ENCODE data around the gene KRT1.

KRT1 gene

DNA sequence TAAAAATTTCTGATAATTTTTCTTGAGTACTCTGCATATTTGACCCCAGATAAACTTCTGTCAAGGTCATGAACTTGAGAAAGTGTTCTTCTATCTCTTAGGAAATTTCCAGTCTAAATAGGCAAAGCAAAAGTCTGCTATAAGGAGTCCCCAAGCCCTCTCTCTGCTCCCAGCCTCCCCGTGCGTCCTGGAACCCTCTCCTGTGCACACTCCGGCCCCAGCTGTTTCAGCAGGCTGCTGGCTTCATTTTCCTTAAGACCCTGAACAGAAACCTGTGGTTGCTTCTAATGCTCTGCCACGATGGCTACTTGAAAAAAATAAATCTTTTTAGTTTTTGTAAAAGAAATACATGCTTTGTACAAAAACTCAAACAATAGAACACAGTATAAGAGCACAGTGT is 42.9 kb downstream of the KRT1 start:
- peaks cover 5% of the 10 kb centered on the region for H3K36me3 Mint-ChIP-seq
- no peak overlapping the region for H3K27ac Mint-ChIP-seq
- peaks cover 50% of the 10 kb centered on the region for H3K4me1 Mint-ChIP-seq
- H3K4me3 Mint-ChIP-seq: no peak overlapping the region
- CTCF ChIA-PET: no interaction called here
- DNase-seq: no peak
- H3K27me3 Mint-ChIP-seq: peaks cover 8% of the 10 kb centered on the region
- H3K9me3 Mint-ChIP-seq: peaks cover 1% of the 10 kb centered on the region

DNA sequence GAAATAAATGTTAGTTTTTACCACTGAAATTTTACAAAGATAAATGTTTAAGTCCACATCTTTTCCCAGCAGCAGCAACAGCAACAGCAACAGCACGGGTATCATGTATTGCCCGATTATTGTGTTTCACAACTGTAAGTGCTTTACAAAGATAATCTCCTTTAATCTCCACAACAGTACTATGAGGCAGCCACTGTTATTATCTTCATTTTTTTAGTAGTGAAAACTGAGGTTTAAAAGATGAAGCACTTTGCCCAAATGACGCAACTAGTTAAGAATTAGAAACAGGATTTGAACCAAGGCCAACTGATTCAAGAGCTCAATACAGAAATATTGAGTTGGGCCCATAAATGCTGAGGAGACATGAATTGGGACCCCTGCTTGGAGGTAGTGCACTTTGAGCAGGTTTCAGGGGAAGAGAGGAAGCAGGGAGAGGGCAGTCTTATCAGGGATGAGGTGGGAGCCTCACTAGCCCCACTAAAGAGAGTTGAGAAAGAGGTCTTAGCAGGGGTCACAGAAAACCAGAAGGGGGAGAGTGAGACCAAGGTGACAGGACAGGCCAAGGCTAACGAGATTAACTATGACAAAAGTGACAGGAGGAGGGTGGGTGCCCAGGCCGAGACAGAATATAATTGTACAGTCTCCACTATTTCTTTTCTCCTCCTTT is 43.5 kb downstream of the KRT1 start:
- no peak for DNase-seq
- CTCF ChIA-PET: no interaction called here
- peaks cover 8% of the 10 kb centered on the region for H3K27me3 Mint-ChIP-seq
- peaks cover 1% of the 10 kb centered on the region for H3K36me3 Mint-ChIP-seq
- H3K4me3 Mint-ChIP-seq: no peak overlapping the region
- peaks cover 50% of the 10 kb centered on the region for H3K4me1 Mint-ChIP-seq
- H3K27ac Mint-ChIP-seq: no peak overlapping the region
- H3K9me3 Mint-ChIP-seq: peaks cover 1% of the 10 kb centered on the region

DNA sequence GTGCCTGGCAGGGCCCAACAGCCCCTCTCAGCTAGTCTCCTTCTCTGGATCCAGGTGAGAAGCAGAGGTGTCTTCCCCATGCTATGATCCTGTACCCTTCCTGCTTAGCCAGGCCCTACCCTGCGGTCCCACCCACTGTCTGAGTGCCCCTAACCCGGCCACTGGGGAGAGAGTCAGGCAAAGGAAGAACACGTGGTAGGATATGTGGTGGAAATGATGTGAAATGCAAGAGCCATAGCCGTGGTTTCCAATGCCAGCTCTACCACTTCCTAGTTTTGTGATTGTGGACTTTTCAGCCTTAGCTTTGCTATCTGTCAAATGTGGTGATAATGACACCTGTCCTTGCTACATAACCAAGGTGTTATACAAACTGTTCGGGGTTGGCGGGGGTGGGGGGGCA is 44.0 kb downstream of the KRT1 start:
- H3K4me3 Mint-ChIP-seq: no peak overlapping the region
- peaks cover 8% of the 10 kb centered on the region for H3K27me3 Mint-ChIP-seq
- peaks cover 1% of the 10 kb centered on the region for H3K9me3 Mint-ChIP-seq
- H3K4me1 Mint-ChIP-seq: peaks cover 50% of the 10 kb centered on the region
- H3K36me3 Mint-ChIP-seq: peaks cover 1% of the 10 kb centered on the region
- CTCF ChIA-PET: no interaction called here
- no peak overlapping the region for H3K27ac Mint-ChIP-seq
- peak; percentile 21 for DNase-seq

DNA sequence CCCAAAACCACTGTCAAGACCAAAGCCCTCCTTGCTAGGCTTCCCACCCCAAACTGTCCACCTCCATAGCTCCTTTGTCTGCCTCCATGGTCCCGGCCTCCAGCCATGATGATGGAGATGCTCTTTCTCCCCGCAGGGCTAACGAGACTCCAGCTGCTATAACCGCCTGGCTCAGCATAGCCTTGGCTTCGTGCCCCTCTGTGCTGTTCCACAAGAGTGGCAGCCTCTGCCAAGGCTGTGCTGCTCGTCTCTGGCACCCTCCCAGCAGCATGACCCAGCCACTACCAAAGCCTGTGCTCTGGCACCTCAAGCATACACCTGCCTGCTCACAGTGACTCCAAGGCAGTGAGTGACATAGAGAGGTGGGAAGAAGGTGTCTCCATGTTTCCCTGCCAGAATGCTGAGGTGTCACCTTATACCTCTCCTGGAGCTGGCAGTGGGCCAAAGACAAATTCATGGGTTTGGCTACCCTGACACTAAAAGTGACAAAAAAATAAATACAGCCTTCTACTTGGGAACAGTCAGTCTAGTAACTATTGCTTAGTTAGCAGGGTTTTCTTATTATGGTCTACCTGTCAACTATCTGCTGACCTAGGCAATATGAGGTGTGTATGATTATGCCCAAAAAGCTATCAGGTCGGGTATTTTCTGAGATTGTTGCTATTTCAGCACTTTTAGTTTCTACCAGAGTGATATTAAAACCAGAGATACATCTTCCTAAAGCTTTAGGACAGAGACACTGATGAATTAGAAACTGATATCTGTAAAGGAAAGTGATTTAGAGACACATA is 45.7 kb downstream of the KRT1 start:
- H3K36me3 Mint-ChIP-seq: peaks cover 1% of the 10 kb centered on the region
- CTCF ChIA-PET: interaction anchor here (1.2 kb wide), 1 partner anchor 9 kb away, joined by 3 read pairs; no protein-coding TSS in a partner anchor
- H3K27ac Mint-ChIP-seq: peak overlapping the region; percentile 77
- H3K9me3 Mint-ChIP-seq: peaks cover 1% of the 10 kb centered on the region
- DNase-seq: peak; percentile 12
- peaks cover 8% of the 10 kb centered on the region for H3K27me3 Mint-ChIP-seq
- peaks cover 63% of the 10 kb centered on the region for H3K4me1 Mint-ChIP-seq
- no peak overlapping the region for H3K4me3 Mint-ChIP-seq

- Mint-ChIP-seq H3K4me3 (no peak overlapping the region), H3K27ac (peak overlapping the region; percentile 83), H3K27me3 (peaks cover 8% of the 10 kb centered on the region), H3K4me1 (peaks cover 66% of the 10 kb centered on the region), H3K36me3 (peaks cover 1% of the 10 kb centered on the region), H3K9me3 (peaks cover 1% of the 10 kb centered on the region)
- DNase-seq: peak; percentile 71
- CTCF ChIA-PET: interaction anchor here (0.8 to 1.2 kb wide), 3 partner anchors 8 to 23 kb away, joined by 3 to 6 read pairs (median 3); no protein-coding TSS in a partner anchor
These were observed 46.8 kb downstream of the KRT1 start for GRCh38 chr12:52633383-52633782.

DNA sequence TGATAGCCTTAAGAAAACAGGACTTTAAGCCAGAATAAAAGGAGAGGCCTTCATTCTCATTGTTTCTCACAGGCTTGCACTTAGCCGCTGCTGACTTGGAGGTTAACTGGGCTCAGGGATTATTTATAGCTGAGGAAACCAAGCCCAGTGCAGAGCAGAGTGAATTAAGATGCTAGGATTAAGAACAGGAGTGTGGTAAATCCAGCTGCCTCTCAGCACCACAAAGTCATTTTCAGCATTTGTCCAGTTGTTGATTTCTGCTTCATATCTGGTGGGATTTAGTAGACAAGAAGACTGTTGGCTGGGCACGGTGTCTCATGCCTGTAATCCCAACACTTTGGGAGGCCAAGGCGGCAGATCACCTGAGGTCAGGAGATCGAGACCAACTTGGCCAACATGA is 47.6 kb downstream of the KRT1 start:
- no peak overlapping the region for H3K4me3 Mint-ChIP-seq

GRCh38 chr12:52631676-52632459 is 48.3 kb downstream of the KRT1 start:
- Mint-ChIP-seq H3K4me1 (peaks cover 75% of the 10 kb centered on the region), H3K27me3 (peaks cover 6% of the 10 kb centered on the region)

More for the DNA sequence above, 47.6 kb downstream of the KRT1 start:
- no peak for DNase-seq
- Mint-ChIP-seq H3K9me3 (peaks cover 1% of the 10 kb centered on the region), H3K27ac (no peak overlapping the region), H3K36me3 (peaks cover 1% of the 10 kb centered on the region), H3K4me1 (peaks cover 68% of the 10 kb centered on the region), H3K27me3 (peaks cover 8% of the 10 kb centered on the region)
- CTCF ChIA-PET: interaction anchor here (1.2 to 1.5 kb wide), 2 partner anchors 9 to 238 kb away, joined by 3 to 6 read pairs; no protein-coding TSS in a partner anchor

GRCh38 chr12:52631264-52631663 is 48.9 kb downstream of the KRT1 start:
- Mint-ChIP-seq H3K4me1 (peaks cover 75% of the 10 kb centered on the region), H3K4me3 (no peak overlapping the region), H3K9me3 (peaks cover 1% of the 10 kb centered on the region), H3K27ac (no peak overlapping the region), H3K36me3 (peaks cover 1% of the 10 kb centered on the region), H3K27me3 (peaks cover 4% of the 10 kb centered on the region)
- CTCF ChIA-PET: no interaction called here
- peak; percentile 14 for DNase-seq

More at GRCh38 chr12:52631676-52632459, 48.3 kb downstream of the KRT1 start:
- H3K4me3 Mint-ChIP-seq: no peak overlapping the region
- H3K27ac Mint-ChIP-seq: peak overlapping the region; percentile 58
- DNase-seq: peak; percentile 15
- CTCF ChIA-PET: interaction anchor here (1.5 kb wide), 1 partner anchor 239 kb away, joined by 3 read pairs; no protein-coding TSS in a partner anchor
- peaks cover 1% of the 10 kb centered on the region for H3K9me3 Mint-ChIP-seq
- H3K36me3 Mint-ChIP-seq: peaks cover 1% of the 10 kb centered on the region

GRCh38 chr12:52630599-52631200 is 49.5 kb downstream of the KRT1 start:
- Mint-ChIP-seq H3K9me3 (peaks cover 1% of the 10 kb centered on the region), H3K27ac (peak overlapping the region; percentile 49), H3K4me3 (peak overlapping the region; percentile 59), H3K27me3 (peaks cover 4% of the 10 kb centered on the region), H3K4me1 (peaks cover 73% of the 10 kb centered on the region), H3K36me3 (peaks cover 1% of the 10 kb centered on the region)
- DNase-seq: peak; percentile 23
- CTCF ChIA-PET: interaction anchor here (1.2 kb wide), 1 partner anchor 249 kb away, joined by 3 read pairs; no protein-coding TSS in a partner anchor

DNA sequence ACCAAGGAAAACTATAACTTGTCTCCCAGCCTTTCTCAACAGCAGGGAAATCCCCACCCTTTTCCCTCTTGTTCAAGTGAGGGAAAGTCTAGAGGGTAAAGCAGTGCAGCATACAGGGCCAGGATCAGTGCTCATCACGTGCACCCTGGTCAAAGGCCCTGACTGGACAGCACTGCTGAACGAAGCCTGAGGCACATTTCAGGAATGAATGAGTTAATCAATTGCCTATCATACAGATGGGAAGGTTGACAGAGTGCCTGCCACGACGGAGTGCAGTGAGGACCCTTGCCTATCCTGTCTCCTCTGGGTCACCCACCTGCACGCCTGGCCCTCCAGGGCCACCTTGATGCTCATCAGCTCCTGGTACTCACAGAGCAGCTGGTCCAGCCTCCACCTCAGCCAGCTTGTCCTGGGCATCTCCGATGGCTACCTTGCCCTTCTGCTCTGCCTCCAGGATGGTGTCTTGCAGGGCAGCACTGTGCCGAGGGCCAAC is 50.2 kb downstream of the KRT1 start:
- peaks cover 4% of the 10 kb centered on the region for H3K27me3 Mint-ChIP-seq
- peaks cover 1% of the 10 kb centered on the region for H3K36me3 Mint-ChIP-seq
- H3K4me1 Mint-ChIP-seq: peaks cover 71% of the 10 kb centered on the region
- peak overlapping the region; percentile 59 for H3K4me3 Mint-ChIP-seq
- H3K27ac Mint-ChIP-seq: peak overlapping the region; percentile 49
- peaks cover 1% of the 10 kb centered on the region for H3K9me3 Mint-ChIP-seq
- peak; percentile 15 for DNase-seq
- CTCF ChIA-PET: interaction anchor here (1.2 kb wide), 1 partner anchor 250 kb away, joined by 3 read pairs; no protein-coding TSS in a partner anchor

DNA sequence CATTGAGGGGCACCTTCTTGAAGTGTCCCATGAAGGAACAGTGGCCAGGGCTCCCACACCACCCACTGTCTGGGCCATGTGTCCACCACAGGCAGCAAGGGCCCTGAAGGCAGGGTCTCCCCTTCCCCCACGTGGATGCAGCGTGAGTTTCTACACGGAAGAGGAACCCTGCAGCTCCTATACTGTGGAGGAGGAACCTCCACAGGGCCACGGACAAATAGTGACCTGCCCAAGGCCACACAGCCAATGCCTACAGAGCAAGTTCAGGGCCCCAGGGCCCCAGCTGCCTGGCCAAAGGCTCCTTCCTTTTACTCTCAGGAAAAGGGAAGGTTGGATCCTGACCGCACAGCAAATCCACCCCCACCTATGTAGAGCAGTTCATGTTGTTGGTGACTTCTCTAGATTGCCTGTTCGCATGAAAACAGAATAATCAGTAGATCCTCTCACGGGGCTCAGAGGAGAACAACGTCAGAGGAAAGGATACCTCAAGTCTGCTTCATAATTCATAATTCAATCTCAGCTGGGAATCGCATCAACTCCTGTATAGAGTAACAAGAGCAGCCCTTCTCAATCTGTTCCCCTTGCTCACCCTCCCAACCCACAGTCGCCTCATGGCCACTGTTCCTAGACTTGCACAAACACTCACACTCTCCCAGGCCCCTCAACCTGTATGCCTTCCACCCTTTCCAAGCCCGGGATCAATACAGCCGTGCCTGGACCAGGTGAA is 50.8 kb downstream of the KRT1 start:
- Mint-ChIP-seq H3K4me3 (peak overlapping the region; percentile 59), H3K27ac (peak overlapping the region; percentile 33), H3K9me3 (peaks cover 1% of the 10 kb centered on the region), H3K36me3 (peaks cover 1% of the 10 kb centered on the region), H3K4me1 (peaks cover 67% of the 10 kb centered on the region), H3K27me3 (peaks cover 4% of the 10 kb centered on the region)
- CTCF ChIA-PET: interaction anchor here (1.2 kb wide), 1 partner anchor 251 kb away, joined by 3 read pairs; no protein-coding TSS in a partner anchor
- DNase-seq: peak; percentile 17

- Mint-ChIP-seq H3K27me3 (peaks cover 4% of the 10 kb centered on the region), H3K9me3 (no peaks in the 10 kb centered on the region), H3K4me3 (no peak overlapping the region), H3K4me1 (peaks cover 61% of the 10 kb centered on the region), H3K27ac (no peak overlapping the region), H3K36me3 (no peaks in the 10 kb centered on the region)
- CTCF ChIA-PET: no interaction called here
- no peak for DNase-seq
These were observed 51.4 kb downstream of the KRT1 start for GRCh38 chr12:52628841-52629240.

GRCh38 chr12:52628111-52628507 is 52.1 kb downstream of the KRT1 start:
- peaks cover 54% of the 10 kb centered on the region for H3K4me1 Mint-ChIP-seq
- no peaks in the 10 kb centered on the region for H3K9me3 Mint-ChIP-seq
- peaks cover under 1% of the 10 kb centered on the region for H3K27me3 Mint-ChIP-seq
- CTCF ChIA-PET: no interaction called here
- H3K27ac Mint-ChIP-seq: no peak overlapping the region
- DNase-seq: no peak
- no peak overlapping the region for H3K4me3 Mint-ChIP-seq
- no peaks in the 10 kb centered on the region for H3K36me3 Mint-ChIP-seq

Measured in activated naive CD4-positive, alpha-beta T cell treated with anti-CD3 and anti-CD28 coated beads, Interleukin-2, amount 10 ng/mL, durations not matched to agents 7 days and 5 days (primary cell).